Measurements from ENCODE around the gene OLIG1. TPM values are rescaled to one million over a fixed set of nuclear protein-coding genes. Genes with fewer than 3 reads are reported as not detected.

The OLIG1 gene, protein sequence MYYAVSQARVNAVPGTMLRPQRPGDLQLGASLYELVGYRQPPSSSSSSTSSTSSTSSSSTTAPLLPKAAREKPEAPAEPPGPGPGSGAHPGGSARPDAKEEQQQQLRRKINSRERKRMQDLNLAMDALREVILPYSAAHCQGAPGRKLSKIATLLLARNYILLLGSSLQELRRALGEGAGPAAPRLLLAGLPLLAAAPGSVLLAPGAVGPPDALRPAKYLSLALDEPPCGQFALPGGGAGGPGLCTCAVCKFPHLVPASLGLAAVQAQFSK
- 9.4 TPM for total RNA-seq

DNA sequence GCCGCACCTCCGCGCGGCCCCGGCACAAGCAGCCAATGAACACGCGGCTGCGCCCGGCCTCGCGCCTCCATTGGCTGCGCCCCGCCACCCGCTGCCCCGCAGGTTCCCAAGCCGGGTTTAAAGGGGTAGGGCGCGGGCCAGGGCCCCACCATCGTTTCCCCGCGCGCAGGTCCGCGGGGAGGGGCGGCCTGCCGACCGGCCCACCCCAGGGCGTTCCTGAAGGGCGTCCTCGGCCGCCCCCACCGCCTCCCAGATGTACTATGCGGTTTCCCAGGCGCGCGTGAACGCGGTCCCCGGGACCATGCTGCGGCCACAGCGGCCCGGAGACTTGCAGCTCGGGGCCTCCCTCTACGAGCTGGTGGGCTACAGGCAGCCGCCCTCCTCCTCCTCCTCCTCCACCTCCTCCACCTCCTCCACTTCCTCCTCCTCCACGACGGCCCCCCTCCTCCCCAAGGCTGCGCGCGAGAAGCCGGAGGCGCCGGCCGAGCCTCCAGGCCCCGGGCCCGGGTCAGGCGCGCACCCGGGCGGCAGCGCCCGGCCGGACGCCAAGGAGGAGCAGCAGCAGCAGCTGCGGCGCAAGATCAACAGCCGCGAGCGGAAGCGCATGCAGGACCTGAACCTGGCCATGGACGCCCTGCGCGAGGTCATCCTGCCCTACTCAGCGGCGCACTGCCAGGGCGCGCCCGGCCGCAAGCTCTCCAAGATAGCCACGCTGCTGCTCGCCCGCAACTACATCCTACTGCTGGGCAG is at the start of gene OLIG1:
Gene OLIG1, plus strand, starts transcription at position 148 of the 750 bp plus-strand sequence. Its CDS starts 106 bp downstream, at position 254.
- DNase-seq, result peak; percentile 58

DNA sequence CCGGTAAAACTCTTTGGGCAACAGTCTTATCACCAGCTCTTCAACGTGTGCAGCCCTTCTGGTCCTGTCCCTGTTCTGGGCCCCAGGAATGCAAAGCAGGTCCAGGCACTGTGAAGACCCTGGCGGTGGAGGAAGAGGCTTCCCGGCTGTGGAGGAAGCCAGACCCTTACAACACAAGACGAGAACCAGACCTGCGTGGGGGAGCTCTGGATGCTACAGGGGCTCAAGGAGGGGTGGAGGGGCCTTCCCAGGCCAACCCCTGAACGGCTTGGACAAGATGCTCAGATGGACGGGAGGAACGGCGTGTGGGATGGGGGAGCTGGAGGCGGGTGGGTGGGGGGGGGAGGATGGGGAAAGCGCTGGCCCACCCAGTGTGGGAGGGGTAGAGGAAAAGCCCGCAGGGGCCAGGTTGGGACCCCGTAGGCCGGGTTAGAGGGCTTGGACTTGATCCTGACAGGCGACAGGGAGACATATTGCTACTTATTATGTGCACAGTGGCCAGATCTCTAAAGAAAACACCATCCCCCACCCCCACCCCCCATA is 49.3 kb upstream of the OLIG1 start:
- no peak for DNase-seq

DNA sequence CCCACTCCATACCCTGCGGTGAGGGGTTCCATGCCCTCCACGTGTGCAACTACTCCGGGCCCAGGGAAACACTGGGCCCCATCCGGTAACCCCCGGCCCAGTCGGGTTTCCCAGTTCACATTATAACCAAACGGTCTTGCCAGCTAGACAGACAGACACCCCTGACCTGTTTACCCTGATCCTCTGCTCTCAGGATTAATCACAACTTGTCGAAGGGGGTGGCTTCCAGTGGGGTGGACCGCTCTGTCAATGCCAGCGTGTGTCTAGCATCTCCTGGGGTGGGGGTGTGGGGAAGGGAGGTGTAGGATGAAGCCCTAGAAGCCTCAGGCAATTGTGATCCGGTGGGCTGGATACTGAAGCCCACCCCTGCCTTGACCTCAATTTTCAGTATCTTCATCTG is 48.8 kb upstream of the OLIG1 start:
- no peak for DNase-seq

DNA sequence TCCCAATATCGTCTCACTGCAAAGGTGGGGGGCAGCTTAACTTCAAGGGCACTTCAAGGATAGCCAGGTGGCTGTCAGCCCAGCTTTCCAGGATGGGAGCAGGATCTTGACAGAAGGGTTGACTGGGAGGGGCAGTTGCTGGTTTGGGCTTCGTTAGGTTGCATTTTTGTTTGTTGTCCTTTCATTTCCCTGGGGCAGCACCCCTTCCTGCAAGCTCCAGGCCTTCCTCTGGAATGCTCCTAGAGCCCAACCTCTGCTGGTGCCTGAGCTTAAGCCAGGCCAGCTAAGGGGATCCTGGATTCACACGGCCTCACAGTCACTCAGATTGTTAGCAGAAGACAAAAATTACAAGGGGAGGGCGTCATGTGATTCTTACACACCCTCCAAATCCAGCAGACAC is 48.3 kb upstream of the OLIG1 start:
- DNase-seq, result no peak

DNA sequence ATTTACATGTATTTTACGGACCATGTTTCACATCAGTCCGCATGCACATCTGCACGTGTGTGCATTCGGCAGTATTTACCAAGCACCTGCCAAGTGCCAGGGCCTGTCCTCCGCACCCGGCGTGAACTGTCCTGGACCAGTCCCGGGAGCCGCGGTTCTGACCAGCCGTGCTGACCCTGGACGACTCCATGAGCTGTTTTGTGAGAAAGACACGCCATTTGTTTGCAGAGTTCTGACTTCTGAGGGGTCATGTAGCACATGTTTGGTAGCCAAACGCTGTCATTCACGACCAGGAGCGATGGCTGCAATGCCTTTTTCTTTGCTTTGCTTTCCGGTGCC is 47.5 kb upstream of the OLIG1 start:
- DNase-seq, result no peak

DNA sequence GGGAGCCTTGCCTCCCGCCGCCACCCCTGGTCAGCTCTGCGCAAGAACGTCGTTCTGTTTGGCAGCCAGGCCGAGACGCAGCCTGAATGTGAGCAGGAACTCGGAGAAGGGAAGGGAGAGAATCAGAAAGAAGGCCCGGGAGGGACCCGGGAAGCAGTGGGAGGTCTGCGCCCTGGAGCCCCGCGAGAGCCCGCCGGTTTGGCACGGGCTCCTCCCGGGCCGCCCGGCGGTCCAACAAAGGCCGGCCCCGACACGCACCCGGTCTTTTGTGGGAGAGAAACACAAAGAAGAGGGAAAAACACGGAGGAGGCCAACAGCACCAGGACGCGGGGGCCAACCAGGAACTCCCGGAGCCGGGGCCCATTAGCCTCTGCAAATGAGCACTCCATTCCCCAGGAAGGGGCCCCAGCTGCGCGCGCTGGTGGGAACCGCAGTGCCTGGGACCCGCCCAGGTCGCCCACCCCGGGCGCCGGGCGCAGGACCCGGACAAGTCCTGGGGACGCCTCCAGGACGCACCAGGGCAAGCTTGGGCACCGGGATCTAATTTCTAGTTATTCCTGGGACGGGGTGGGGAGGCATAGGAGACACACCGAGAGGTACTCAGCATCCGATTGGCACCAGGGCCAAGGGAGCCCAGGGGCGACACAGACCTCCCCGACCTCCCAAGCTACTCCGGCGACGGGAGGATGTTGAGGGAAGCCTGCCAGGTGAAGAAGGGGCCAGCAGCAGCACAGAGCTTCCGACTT is 46.9 kb upstream of the OLIG1 start:
- no peak for DNase-seq

DNA sequence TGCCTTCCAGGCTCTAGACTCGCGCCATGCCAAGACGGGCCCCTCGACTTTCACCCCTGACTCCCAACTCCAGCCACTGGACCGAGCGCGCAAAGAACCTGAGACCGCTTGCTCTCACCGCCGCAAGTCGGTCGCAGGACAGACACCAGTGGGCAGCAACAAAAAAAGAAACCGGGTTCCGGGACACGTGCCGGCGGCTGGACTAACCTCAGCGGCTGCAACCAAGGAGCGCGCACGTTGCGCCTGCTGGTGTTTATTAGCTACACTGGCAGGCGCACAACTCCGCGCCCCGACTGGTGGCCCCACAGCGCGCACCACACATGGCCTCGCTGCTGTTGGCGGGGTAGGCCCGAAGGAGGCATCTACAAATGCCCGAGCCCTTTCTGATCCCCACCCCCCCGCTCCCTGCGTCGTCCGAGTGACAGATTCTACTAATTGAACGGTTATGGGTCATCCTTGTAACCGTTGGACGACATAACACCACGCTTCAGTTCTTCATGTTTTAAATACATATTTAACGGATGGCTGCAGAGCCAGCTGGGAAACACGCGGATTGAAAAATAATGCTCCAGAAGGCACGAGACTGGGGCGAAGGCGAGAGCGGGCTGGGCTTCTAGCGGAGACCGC is 46.3 kb upstream of the OLIG1 start:
- DNase-seq, result no peak

DNA sequence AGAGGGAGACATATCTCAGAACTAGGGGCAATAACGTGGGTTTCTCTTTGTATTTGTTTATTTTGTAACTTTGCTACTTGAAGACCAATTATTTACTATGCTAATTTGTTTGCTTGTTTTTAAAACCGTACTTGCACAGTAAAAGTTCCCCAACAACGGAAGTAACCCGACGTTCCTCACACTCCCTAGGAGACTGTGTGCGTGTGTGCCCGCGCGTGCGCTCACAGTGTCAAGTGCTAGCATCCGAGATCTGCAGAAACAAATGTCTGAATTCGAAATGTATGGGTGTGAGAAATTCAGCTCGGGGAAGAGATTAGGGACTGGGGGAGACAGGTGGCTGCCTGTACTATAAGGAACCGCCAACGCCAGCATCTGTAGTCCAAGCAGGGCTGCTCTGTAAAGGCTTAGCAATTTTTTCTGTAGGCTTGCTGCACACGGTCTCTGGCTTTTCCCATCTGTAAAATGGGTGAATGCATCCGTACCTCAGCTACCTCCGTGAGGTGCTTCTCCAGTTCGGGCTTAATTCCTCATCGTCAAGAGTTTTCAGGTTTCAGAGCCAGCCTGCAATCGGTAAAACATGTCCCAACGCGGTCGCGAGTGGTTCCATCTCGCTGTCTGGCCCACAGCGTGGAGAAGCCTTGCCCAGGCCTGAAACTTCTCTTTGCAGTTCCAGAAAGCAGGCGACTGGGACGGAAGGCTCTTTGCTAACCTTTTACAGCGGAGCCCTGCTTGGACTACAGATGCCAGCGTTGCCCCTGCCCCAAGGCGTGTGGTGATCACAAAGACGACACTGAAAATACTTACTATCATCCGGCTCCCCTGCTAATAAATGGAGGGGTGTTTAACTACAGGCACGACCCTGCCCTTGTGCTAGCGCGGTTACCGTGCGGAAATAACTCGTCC is 45.5 kb upstream of the OLIG1 start:
- no peak for DNase-seq

DNA sequence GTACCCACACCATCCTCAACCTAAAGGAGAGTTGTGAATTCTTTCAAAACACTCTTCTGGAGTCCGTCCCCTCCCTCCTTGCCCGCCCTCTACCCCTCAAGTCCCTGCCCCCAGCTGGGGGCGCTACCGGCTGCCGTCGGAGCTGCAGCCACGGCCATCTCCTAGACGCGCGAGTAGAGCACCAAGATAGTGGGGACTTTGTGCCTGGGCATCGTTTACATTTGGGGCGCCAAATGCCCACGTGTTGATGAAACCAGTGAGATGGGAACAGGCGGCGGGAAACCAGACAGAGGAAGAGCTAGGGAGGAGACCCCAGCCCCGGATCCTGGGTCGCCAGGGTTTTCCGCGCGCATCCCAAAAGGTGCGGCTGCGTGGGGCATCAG is 44.8 kb upstream of the OLIG1 start:
- no peak for DNase-seq

DNA sequence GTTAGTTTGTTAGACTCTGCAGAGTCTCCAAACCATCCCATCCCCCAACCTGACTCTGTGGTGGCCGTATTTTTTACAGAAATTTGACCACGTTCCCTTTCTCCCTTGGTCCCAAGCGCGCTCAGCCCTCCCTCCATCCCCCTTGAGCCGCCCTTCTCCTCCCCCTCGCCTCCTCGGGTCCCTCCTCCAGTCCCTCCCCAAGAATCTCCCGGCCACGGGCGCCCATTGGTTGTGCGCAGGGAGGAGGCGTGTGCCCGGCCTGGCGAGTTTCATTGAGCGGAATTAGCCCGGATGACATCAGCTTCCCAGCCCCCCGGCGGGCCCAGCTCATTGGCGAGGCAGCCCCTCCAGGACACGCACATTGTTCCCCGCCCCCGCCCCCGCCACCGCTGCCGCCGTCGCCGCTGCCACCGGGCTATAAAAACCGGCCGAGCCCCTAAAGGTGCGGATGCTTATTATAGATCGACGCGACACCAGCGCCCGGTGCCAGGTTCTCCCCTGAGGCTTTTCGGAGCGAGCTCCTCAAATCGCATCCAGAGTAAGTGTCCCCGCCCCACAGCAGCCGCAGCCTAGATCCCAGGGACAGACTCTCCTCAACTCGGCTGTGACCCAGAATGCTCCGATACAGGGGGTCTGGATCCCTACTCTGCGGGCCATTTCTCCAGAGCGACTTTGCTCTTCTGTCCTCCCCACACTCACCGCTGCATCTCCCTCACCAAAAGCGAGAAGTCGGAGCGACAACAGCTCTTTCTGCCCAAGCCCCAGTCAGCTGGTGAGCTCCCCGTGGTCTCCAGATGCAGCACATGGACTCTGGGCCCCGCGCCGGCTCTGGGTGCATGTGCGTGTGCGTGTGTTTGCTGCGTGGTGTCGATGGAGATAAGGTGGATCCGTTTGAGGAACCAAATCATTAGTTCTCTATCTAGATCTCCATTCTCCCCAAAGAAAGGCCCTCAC is 44.2 kb upstream of the OLIG1 start, which contains the start of gene OLIG2:
Gene OLIG2, plus strand, starts transcription at position 447 of the 954 bp plus-strand sequence. CDS start 928 bp downstream, outside the sequence.
- DNase-seq, result peak; percentile 91

DNA sequence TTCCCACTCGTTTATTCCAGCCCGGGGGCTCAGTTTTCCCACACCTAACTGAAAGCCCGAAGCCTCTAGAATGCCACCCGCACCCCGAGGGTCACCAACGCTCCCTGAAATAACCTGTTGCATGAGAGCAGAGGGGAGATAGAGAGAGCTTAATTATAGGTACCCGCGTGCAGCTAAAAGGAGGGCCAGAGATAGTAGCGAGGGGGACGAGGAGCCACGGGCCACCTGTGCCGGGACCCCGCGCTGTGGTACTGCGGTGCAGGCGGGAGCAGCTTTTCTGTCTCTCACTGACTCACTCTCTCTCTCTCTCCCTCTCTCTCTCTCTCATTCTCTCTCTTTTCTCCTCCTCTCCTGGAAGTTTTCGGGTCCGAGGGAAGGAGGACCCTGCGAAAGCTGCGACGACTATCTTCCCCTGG is 43.5 kb upstream of the OLIG1 start:
- DNase-seq, result no peak

DNA sequence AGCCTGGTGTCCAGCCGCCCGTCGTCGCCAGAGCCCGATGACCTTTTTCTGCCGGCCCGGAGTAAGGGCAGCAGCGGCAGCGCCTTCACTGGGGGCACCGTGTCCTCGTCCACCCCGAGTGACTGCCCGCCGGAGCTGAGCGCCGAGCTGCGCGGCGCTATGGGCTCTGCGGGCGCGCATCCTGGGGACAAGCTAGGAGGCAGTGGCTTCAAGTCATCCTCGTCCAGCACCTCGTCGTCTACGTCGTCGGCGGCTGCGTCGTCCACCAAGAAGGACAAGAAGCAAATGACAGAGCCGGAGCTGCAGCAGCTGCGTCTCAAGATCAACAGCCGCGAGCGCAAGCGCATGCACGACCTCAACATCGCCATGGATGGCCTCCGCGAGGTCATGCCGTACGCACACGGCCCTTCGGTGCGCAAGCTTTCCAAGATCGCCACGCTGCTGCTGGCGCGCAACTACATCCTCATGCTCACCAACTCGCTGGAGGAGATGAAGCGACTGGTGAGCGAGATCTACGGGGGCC is 43.0 kb upstream of the OLIG1 start:
- DNase-seq, result no peak

DNA sequence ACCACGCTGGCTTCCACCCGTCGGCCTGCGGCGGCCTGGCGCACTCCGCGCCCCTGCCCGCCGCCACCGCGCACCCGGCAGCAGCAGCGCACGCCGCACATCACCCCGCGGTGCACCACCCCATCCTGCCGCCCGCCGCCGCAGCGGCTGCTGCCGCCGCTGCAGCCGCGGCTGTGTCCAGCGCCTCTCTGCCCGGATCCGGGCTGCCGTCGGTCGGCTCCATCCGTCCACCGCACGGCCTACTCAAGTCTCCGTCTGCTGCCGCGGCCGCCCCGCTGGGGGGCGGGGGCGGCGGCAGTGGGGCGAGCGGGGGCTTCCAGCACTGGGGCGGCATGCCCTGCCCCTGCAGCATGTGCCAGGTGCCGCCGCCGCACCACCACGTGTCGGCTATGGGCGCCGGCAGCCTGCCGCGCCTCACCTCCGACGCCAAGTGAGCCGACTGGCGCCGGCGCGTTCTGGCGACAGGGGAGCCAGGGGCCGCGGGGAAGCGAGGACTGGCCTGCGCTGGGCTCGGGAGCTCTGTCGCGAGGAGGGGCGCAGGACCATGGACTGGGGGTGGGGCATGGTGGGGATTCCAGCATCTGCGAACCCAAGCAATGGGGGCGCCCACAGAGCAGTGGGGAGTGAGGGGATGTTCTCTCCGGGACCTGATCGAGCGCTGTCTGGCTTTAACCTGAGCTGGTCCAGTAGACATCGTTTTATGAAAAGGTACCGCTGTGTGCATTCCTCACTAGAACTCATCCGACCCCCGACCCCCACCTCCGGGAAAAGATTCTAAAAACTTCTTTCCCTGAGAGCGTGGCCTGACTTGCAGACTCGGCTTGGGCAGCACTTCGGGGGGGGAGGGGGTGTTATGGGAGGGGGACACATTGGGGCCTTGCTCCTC is 42.3 kb upstream of the OLIG1 start:
- DNase-seq, result no peak

DNA sequence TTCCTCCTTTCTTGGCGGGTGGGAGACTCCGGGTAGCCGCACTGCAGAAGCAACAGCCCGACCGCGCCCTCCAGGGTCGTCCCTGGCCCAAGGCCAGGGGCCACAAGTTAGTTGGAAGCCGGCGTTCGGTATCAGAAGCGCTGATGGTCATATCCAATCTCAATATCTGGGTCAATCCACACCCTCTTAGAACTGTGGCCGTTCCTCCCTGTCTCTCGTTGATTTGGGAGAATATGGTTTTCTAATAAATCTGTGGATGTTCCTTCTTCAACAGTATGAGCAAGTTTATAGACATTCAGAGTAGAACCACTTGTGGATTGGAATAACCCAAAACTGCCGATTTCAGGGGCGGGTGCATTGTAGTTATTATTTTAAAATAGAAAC is 41.7 kb upstream of the OLIG1 start:
- no peak for DNase-seq

DNA sequence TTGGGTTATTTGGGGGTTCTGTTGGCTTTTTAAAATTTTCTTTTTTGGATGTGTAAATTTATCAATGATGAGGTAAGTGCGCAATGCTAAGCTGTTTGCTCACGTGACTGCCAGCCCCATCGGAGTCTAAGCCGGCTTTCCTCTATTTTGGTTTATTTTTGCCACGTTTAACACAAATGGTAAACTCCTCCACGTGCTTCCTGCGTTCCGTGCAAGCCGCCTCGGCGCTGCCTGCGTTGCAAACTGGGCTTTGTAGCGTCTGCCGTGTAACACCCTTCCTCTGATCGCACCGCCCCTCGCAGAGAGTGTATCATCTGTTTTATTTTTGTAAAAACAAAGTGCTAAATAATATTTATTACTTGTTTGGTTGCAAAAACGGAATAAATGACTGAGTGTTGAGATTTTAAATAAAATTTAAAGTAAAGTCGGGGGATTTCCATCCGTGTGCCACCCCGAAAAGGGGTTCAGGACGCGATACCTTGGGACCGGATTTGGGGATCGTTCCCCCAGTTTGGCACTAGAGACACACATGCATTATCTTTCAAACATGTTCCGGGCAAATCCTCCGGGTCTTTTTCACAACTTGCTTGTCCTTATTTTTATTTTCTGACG is 41.1 kb upstream of the OLIG1 start:
- DNase-seq, result no peak

DNA sequence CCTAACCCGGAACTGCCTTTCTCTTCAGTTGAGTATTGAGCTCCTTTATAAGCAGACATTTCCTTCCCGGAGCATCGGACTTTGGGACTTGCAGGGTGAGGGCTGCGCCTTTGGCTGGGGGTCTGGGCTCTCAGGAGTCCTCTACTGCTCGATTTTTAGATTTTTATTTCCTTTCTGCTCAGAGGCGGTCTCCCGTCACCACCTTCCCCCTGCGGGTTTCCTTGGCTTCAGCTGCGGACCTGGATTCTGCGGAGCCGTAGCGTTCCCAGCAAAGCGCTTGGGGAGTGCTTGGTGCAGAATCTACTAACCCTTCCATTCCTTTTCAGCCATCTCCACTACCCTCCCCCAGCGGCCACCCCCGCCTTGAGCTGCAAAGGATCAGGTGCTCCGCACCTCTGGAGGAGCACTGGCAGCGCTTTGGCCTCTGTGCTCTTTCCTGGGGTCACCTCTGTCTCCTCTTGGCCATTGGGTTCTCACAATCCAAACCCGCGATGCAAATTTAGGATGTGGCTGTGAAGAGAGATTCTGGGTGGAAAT is 40.5 kb upstream of the OLIG1 start:
- no peak for DNase-seq

DNA sequence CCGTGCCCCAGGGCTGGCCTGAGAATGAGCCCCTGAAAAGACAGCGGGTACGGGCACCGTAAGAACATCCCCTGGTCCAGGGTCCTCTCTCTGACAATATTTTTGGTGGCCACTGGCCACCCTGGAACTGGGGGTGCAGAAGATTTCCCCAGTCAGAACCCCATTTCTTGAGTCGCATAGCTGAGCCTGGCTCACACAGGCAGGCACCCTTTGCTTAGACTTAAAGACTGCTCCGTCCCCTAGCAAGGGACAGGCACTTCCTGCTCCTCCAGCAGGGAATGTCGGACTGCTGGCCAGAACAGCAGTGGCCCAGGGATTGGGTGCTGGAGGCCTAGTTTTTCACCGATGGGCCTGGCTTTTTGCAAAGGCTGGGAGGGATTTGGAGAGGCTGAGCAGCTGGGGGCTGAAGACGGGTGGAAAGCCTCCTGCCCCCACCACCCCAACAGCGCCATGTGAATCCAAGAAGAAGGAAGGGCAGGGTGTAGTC is 39.9 kb upstream of the OLIG1 start:
- no peak for DNase-seq

DNA sequence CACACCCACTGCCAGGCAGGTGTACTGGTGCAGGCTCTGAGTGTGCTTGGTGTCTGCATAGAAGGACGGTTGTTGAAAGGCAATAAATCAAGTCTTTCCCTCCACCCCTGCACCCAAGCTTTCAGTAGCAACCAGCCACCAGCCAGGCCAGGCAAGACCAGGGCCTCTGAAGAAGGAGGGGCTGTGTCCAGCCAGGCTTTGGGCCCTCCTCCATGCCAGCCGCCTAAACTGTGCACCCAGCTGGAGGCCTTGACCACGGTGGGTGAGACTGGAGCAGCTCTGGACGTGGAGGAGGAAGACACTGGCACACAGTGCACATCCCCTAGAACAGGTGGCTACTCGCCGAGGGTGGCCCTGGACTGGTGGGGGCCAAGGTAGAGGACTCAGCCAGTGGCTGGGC is 39.3 kb upstream of the OLIG1 start:
- no peak for DNase-seq

All from occipital lobe (tissue), 2 donors.